H1 (cell line): ENCODE results near the gene RNU6-1. TPM values are rescaled to one million over a fixed set of nuclear protein-coding genes. Genes with fewer than 3 reads are reported as not detected.

Experiments
- CTCF ChIA-PET: fragments of 300-600 bp; sonication (Branson Sonifier 250); formaldehyde crosslinking; loops from one replicate; lab custom pipeline; 2021; ENCODE audit not compliant: partially characterized antibody; lab: Charles Lee
- POLR2A ChIA-PET: fragments of 300-600 bp; sonication (Branson Sonifier 250); formaldehyde crosslinking; loops from one replicate; lab custom pipeline; 2021; ENCODE audit warnings: inconsistent platforms; ENCODE audit not compliant: partially characterized antibody; lab: Charles Lee
- DNase-seq, 2 experiments: peaks; one replicate each; pipeline versions ENCODE4 v3.0.0 to v3.0.0-alpha.2; 2010 to 2022; ENCODE audit warnings: low spot score in 2 of 2, low read depth in 1 of 2, mixed read lengths in 1 of 2
- FAIRE-seq: peaks from 2 replicates; lab custom pipeline; 2011; peaks lifted over from hg19 to GRCh38; lab: Jason Lieb, UNC
- H2AFZ ChIP-seq: 2 replicates; pipeline ENCODE4 v1.8.1; 2012; ENCODE audit warnings: low read length, inconsistent platforms
- H2AK5ac ChIP-seq: 2 replicates; pipeline ENCODE4 v1.6.1; 2013; ENCODE audit warnings: low read depth, low read length
- H2BK120ac ChIP-seq: replicated peaks from 2 replicates; pipeline ENCODE3; 2013; ENCODE audit warnings: low read depth, low read length, inconsistent platforms
- H2BK12ac ChIP-seq: 2 replicates; pipeline ENCODE4 v1.6.1; 2013; ENCODE audit warnings: low read depth, low read length
- H2BK15ac ChIP-seq: 2 replicates; pipeline ENCODE4 v1.6.1; 2013; ENCODE audit warnings: low read length
- H2BK20ac ChIP-seq: 2 replicates; pipeline ENCODE4 v1.6.1; 2013; ENCODE audit warnings: low read length
- H2BK5ac ChIP-seq: 2 replicates; pipeline ENCODE4 v1.6.1; 2013; ENCODE audit warnings: low read depth, low read length
- H3K14ac ChIP-seq: 2 replicates; pipeline ENCODE4 v1.6.1; 2013; ENCODE audit warnings: inconsistent platforms; ENCODE audit not compliant: insufficient read length
- H3K18ac ChIP-seq: 2 replicates; pipeline ENCODE4 v1.6.1; 2013; ENCODE audit warnings: low read length; ENCODE audit errors: extremely low read depth
- H3K23ac ChIP-seq: 2 replicates; pipeline ENCODE4 v1.6.1; 2013; ENCODE audit warnings: inconsistent platforms; ENCODE audit not compliant: insufficient read length
- H3K23me2 ChIP-seq: 2 replicates; pipeline ENCODE4 v1.6.1; 2013; ENCODE audit warnings: low read depth, low read length
- H3K27ac ChIP-seq: 2 replicates; pipeline ENCODE4 v1.6.1; 2011; ENCODE audit warnings: low read depth, low read length, inconsistent platforms
- H3K27me3 ChIP-seq, 4 experiments: replicated peaks in 1 of 4; 1 replicate in 1 of 4; 2 replicates in 3 of 4; pipeline versions ENCODE4 v1.6.1 to v1.8.1; 2011 to 2013; ENCODE audit warnings: low read length in 3 of 4, mild to moderate bottlenecking in 3 of 4, inconsistent platforms in 2 of 4, mixed read lengths in 2 of 4, moderate library complexity in 1 of 4; ENCODE audit not compliant: control insufficient read depth in 3 of 4, insufficient read depth in 3 of 4; ENCODE audit errors: extremely low read depth in 1 of 4
- H3K36me3 ChIP-seq, 4 experiments: 2 replicates each; pipeline versions ENCODE4 v1.6.1 to v1.8.1; 2011 to 2013; ENCODE audit warnings: mild to moderate bottlenecking in 4 of 4, low read length in 3 of 4, moderate library complexity in 2 of 4, control low read depth in 1 of 4, inconsistent platforms in 1 of 4; ENCODE audit not compliant: insufficient read depth in 4 of 4, control insufficient read depth in 2 of 4
- H3K4ac ChIP-seq: replicated peaks from 2 replicates; pipeline ENCODE3; 2013; ENCODE audit warnings: low read length, low read depth, mixed read lengths, inconsistent platforms; ENCODE audit not compliant: insufficient read length
- H3K4me1 ChIP-seq, 4 experiments: replicated peaks in 1 of 4; 1 replicate in 1 of 4; 2 replicates in 3 of 4; pipeline versions ENCODE4 v1.6.1 to v1.8.1; 2011 to 2013; ENCODE audit warnings: low read length in 3 of 4, inconsistent platforms in 2 of 4, mixed read lengths in 1 of 4; ENCODE audit not compliant: insufficient read depth in 4 of 4, control insufficient read depth in 3 of 4
- H3K4me2 ChIP-seq, 2 experiments: 2 replicates each; pipeline versions ENCODE4 v1.6.1 to v1.8.1; 2011 to 2013; ENCODE audit warnings: low read depth in 2 of 2, low read length in 2 of 2, control low read depth in 1 of 2, inconsistent platforms in 1 of 2, mild to moderate bottlenecking in 1 of 2; ENCODE audit not compliant: insufficient read depth in 1 of 2
- H3K4me3 ChIP-seq, 4 experiments: fragments of 200-600, 300-600 bp in 1 of 4; sonication (generic), shearing (Covaris generic), sonication (Bioruptor Twin) in 1 of 4; 2 replicates each; pipeline versions ENCODE4 v1.5.1 to v1.8.1; 2011 to 2016; ENCODE audit warnings: low read length in 4 of 4, low read depth in 3 of 4, control low read depth in 2 of 4, inconsistent platforms in 2 of 4, mild to moderate bottlenecking in 2 of 4, mixed read lengths in 1 of 4, moderate library complexity in 1 of 4; ENCODE audit not compliant: insufficient read depth in 2 of 4; ENCODE audit errors: extremely low read depth in 1 of 4
- H3K56ac ChIP-seq: replicated peaks from 2 replicates; pipeline ENCODE3; 2013; ENCODE audit warnings: low read depth, mild to moderate bottlenecking, mixed read lengths, low read length, inconsistent platforms; ENCODE audit not compliant: insufficient read length
- H3K79me1 ChIP-seq: 2 replicates; pipeline ENCODE4 v1.6.1; 2013; ENCODE audit warnings: low read depth, low read length, control low read depth
- H3K79me2 ChIP-seq, 2 experiments: 2 replicates each; pipeline versions ENCODE4 v1.6.1 to v1.8.1; 2012 to 2013; ENCODE audit warnings: low read length in 2 of 2, mild to moderate bottlenecking in 2 of 2, inconsistent platforms in 1 of 2; ENCODE audit not compliant: insufficient read depth in 2 of 2, control insufficient read depth in 1 of 2
- H3K9ac ChIP-seq, 4 experiments: replicated peaks in 1 of 4; 1 replicate in 1 of 4; 2 replicates in 3 of 4; pipeline versions ENCODE4 v1.6.1 to v1.8.1; 2011 to 2013; ENCODE audit warnings: low read depth in 3 of 4, low read length in 3 of 4, control low read depth in 2 of 4, mild to moderate bottlenecking in 2 of 4, moderate library complexity in 2 of 4, inconsistent platforms in 1 of 4; ENCODE audit errors: extremely low read depth in 1 of 4
- H3K9me3 ChIP-seq, 2 experiments: 2 replicates each; pipeline versions ENCODE4 v1.6.1 to v1.8.1; 2012 to 2013; ENCODE audit warnings: mild to moderate bottlenecking in 2 of 2, moderate library complexity in 2 of 2, control low read depth in 1 of 2, inconsistent platforms in 1 of 2, low read depth in 1 of 2, low read length in 1 of 2, mixed read lengths in 1 of 2; ENCODE audit not compliant: insufficient read depth in 2 of 2
- H4K20me1 ChIP-seq, 2 experiments: replicated peaks in 1 of 2; 2 replicates each; pipeline versions ENCODE3 to v1.8.1; 2011 to 2013; ENCODE audit warnings: inconsistent platforms in 2 of 2, low read length in 2 of 2, mild to moderate bottlenecking in 1 of 2; ENCODE audit not compliant: insufficient read depth in 2 of 2, control insufficient read depth in 1 of 2
- H4K5ac ChIP-seq: 2 replicates; pipeline ENCODE4 v1.6.1; 2013; ENCODE audit warnings: low read length, low read depth, mixed read lengths, inconsistent platforms; ENCODE audit not compliant: insufficient read length
- H4K8ac ChIP-seq: 2 replicates; pipeline ENCODE4 v1.8.0; 2013; ENCODE audit warnings: mild to moderate bottlenecking, moderate library complexity, low read length, inconsistent platforms; ENCODE audit not compliant: insufficient read depth; ENCODE audit errors: extremely low read depth
- H4K91ac ChIP-seq: replicated peaks from 2 replicates; pipeline ENCODE3; 2013; ENCODE audit warnings: low read length, mixed read lengths, inconsistent platforms; ENCODE audit not compliant: insufficient read length
- BRCA1 ChIP-seq: IDR thresholded peaks from 2 replicates; pipeline ENCODE4 v1.6.1; 2012; ENCODE audit warnings: low read depth, low read length, improper control_type of control experiment
- CHD2 ChIP-seq: IDR thresholded peaks from 2 replicates; pipeline ENCODE4 v1.6.1; 2012; ENCODE audit warnings: low read length, improper control_type of control experiment
- EP300 ChIP-seq, 2 experiments: IDR thresholded peaks; 1 replicate in 1 of 2; 2 replicates in 1 of 2; pipeline ENCODE4 v1.6.1; 2011 to 2012; ENCODE audit warnings: low read depth in 2 of 2, low read length in 2 of 2, mild to moderate bottlenecking in 2 of 2, borderline replicate concordance in 1 of 2, inconsistent platforms in 1 of 2, moderate library complexity in 1 of 2
- HDAC2 ChIP-seq, 2 experiments: fragments of 300-600 bp in 1 of 2; sonication (generic) in 1 of 2; IDR thresholded peaks; 2 replicates each; pipeline ENCODE4 v1.6.1; 2011 to 2012; ENCODE audit warnings: low read depth in 2 of 2, low read length in 2 of 2, mild to moderate bottlenecking in 2 of 2, moderate library complexity in 2 of 2, borderline replicate concordance in 1 of 2, inconsistent platforms in 1 of 2
- JUND ChIP-seq: IDR thresholded peaks from 2 replicates; pipeline ENCODE4 v1.6.1; 2011; ENCODE audit warnings: mild to moderate bottlenecking, improper control_type of control experiment, low read length
- KDM1A ChIP-seq: fragments of 200-600, 300-600 bp; sonication (generic); IDR thresholded peaks from 2 replicates; pipeline ENCODE4 v1.7.1; 2016; ENCODE audit warnings: mild to moderate bottlenecking, low read length, borderline replicate concordance
- KDM4A ChIP-seq: IDR thresholded peaks from one replicate; pipeline ENCODE4 v1.7.1; 2012; ENCODE audit warnings: low read depth, mild to moderate bottlenecking, moderate library complexity, low read length, inconsistent platforms; ENCODE audit not compliant: severe bottlenecking
- PHF8 ChIP-seq: fragments of 200-600 bp; sonication (generic); conservative IDR thresholded peaks from 2 replicates; pipeline ENCODE4 v1.7.1; 2012; ENCODE audit warnings: low read depth, mild to moderate bottlenecking, inconsistent platforms, low read length, moderate library complexity
- RFX5 ChIP-seq: IDR thresholded peaks from 2 replicates; pipeline ENCODE4 v1.6.1; 2011; ENCODE audit warnings: low read depth, low read length, improper control_type of control experiment, borderline replicate concordance
- RXRA ChIP-seq: IDR thresholded peaks from 2 replicates; pipeline ENCODE4 v1.6.1; 2011; ENCODE audit warnings: low read depth, mild to moderate bottlenecking, low read length, moderate library complexity; ENCODE audit not compliant: insufficient read depth
- SIN3A ChIP-seq, 2 experiments: IDR thresholded peaks in 1 of 2; conservative IDR thresholded peaks in 1 of 2; 2 replicates each; pipeline ENCODE4 v1.6.1; 2011 to 2012; ENCODE audit warnings: low read length in 2 of 2, improper control_type of control experiment in 1 of 2, low read depth in 1 of 2, mild to moderate bottlenecking in 1 of 2
- SP2 ChIP-seq: IDR thresholded peaks from 2 replicates; pipeline ENCODE4 v1.6.1; 2012; ENCODE audit warnings: mild to moderate bottlenecking, low read length, inconsistent platforms
- SP4 ChIP-seq: IDR thresholded peaks from 2 replicates; pipeline ENCODE4 v1.6.1; 2012; ENCODE audit warnings: low read length, inconsistent platforms
- TBP ChIP-seq: IDR thresholded peaks from 2 replicates; pipeline ENCODE4 v1.6.1; 2011; ENCODE audit warnings: low read depth, low read length, improper control_type of control experiment
- WGBS, 2 experiments: shearing (Covaris generic) in 1 of 2; methylation state at CpG; one replicate each; pipeline versions ENCODE4 v1.1.6 to v1.1.7; 2013 to 2015; ENCODE audit warnings: low lambda C conversion rate in 2 of 2, mixed read lengths in 2 of 2, inconsistent platforms in 1 of 2, low coverage in 1 of 2, missing lambda C conversion rate in 1 of 2; ENCODE audit not compliant: insufficient replicate concordance in 2 of 2, insufficient coverage in 1 of 2, insufficient read length in 1 of 2; ENCODE audit errors: extremely low coverage in 1 of 2, missing lambda C conversion rate in 1 of 2; 5-methylcytosine and 5-hydroxymethylcytosine counted together
- polyA plus RNA-seq, 7 experiments: library from polyadenylated mRNA; depleted of rRNA in 3 of 7; stranded (reverse) in 5 of 7; unstranded in 2 of 7; fragments of >200 nt in 5 of 7; fragments of 200-250 nt in 2 of 7; gene quantifications; 1 replicate in 5 of 7; 2 replicates in 1 of 7; 4 replicates in 1 of 7; pipeline versions ENCODE4 v1.2.1 to v1.2.3, GENCODE V29; 2011 to 2013; ENCODE audit warnings: missing spikeins in 2 of 7, mixed read lengths in 2 of 7
- total RNA-seq: library from RNA; stranded (reverse); fragmentation: NEBNext Ultra II Directional; extraction: Animal tissue kit (Norgen Biotek cat#: 25700); gene quantifications from 2 replicates; pipeline ENCODE4 v1.2.1, GENCODE V29; 2021

RNU6-1 gene
- total and polyA plus RNA-seq, 2 of the 8 experiments (the other 6 are each of a cell fraction or from before 2014, with no cell fraction given), result not detected

DNA sequence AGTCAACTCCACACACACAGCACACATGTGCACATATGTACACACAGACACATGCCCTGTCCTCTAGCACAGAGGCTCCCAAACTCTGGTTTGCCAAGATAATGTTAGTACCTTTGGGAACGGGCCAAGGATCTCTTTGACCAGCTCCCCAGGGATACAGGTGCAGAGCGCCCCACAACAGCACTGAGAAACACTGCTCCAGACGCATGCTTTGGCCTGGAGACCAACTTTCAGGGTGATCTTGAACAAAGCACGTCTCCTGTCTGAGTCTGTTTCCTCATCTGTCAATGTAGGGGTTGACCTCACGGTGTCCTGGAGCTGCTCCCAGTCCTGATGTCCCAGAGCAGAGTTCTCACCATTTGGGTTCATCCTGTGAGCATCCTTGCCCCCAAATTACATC lies 30.4 kb downstream of the RNU6-1 start:
- Histone ChIP-seq H4K91ac (no peak overlapping the region), H3K27me3 (no peaks in the 10 kb centered on the region; a peak in 2 of 7 replicates), H3K79me2 (no peaks in the 10 kb centered on the region), H3K14ac (no peak overlapping the region), H3K9me3 (no peaks in the 10 kb centered on the region), H3K4ac (no peak overlapping the region), H3K27ac (no peak overlapping the region), H3K4me1 (peaks cover 0 to 26% (median 15%) of the 10 kb centered on the region in 4 experiments; a peak in 6 of 7 replicates), H2BK5ac (no peak overlapping the region), H3K4me2 (no peak overlapping the region), H4K5ac (no peak overlapping the region), H4K8ac (no peak overlapping the region), H2BK15ac (no peak overlapping the region), H2AFZ (no peak overlapping the region), H3K9ac (no peak overlapping the region), H3K18ac (no peak overlapping the region), H3K4me3 (no peak overlapping the region), H2BK120ac (no peak overlapping the region), H2BK20ac (no peak overlapping the region), H3K36me3 (no peaks in the 10 kb centered on the region), H3K23me2 (no peaks in the 10 kb centered on the region), H4K20me1 (no peaks in the 10 kb centered on the region), H2AK5ac (no peak overlapping the region), H3K23ac (no peak overlapping the region), H3K56ac (no peak overlapping the region), H3K79me1 (no peaks in the 10 kb centered on the region), H2BK12ac (no peak overlapping the region)
- 88% methylated on average over 5 of the region's 5 CpGs; no CpG with 5 or more reads in 1 of the 2 experiments for WGBS, 2 experiments
- no peak for DNase-seq
- ChIA-PET POLR2A (no interaction called here), CTCF (interaction anchor here (1.1 to 1.3 kb wide), 2 partner anchors 12 to 352 kb away, joined by 3 to 4 read pairs; no protein-coding TSS in a partner anchor)
- no peak for FAIRE-seq
- TF ChIP-seq RXRA (no peak), EP300 (IDR thresholded peaks at IDR 0.05; ENCODE audit: borderline replicate concordance in 1 of 2, low read depth in 2 of 2, low read length in 2 of 2) (no peak), SP2 (no peak), JUND (no peak), SP4 (no peak), RFX5 (no peak), TBP (no peak), BRCA1 (no peak), KDM1A (no peak), HDAC2 (IDR thresholded peaks at IDR 0.05; ENCODE audit: borderline replicate concordance in 1 of 2, low read depth in 2 of 2, low read length in 2 of 2) (no peak), SIN3A (conservative IDR thresholded peaks at IDR 0.05 in 1 of 2, IDR thresholded peaks at IDR 0.05 in 1 of 2; ENCODE audit: low read depth in 1 of 2, low read length in 2 of 2) (no peak), CHD2 (no peak), PHF8 (no peak), KDM4A (no peak)
